MM.1S (cell line): Measurements from ENCODE around the gene UNKL.

Source experiments
- DNase-seq: peaks from one replicate; pipeline ENCODE4 v3.0.0-alpha.2; 2015
- H2AFZ ChIP-seq: fragments of 300-600 bp; sonication (generic); 2 replicates; pipeline ENCODE4 v1.6.0; 2016; ENCODE audit warnings: antibody characterized with exemption, low read length
- H3F3A ChIP-seq: fragments of 300-600 bp; sonication (generic); 2 replicates; pipeline ENCODE4 v1.6.1; 2016; ENCODE audit warnings: mild to moderate bottlenecking, antibody characterized with exemption, low read length, moderate library complexity, mixed read lengths; ENCODE audit not compliant: insufficient read depth
- H3K27ac ChIP-seq: fragments of 300-600 bp; sonication (generic); 2 replicates; pipeline ENCODE4 v1.5.1; 2016; ENCODE audit warnings: mild to moderate bottlenecking, low read length
- H3K27me3 ChIP-seq: fragments of 300-600 bp; sonication (generic); replicated peaks from 2 replicates; pipeline ENCODE4 v1.6.0; 2016; ENCODE audit warnings: low read length; ENCODE audit not compliant: insufficient read depth
- H3K36me3 ChIP-seq: fragments of 300-600 bp; sonication (generic); replicated peaks from 2 replicates; pipeline ENCODE4 v1.6.1; 2016; ENCODE audit warnings: mild to moderate bottlenecking, low read length, mixed read lengths; ENCODE audit not compliant: insufficient read depth
- H3K4me1 ChIP-seq: fragments of 300-600 bp; sonication (generic); 2 replicates; pipeline ENCODE4 v1.6.1; 2016; ENCODE audit warnings: low read length, mixed read lengths
- H3K4me2 ChIP-seq: fragments of 300-600 bp; sonication (generic); 2 replicates; pipeline ENCODE4 v1.6.0; 2016; ENCODE audit warnings: low read depth, low read length
- H3K4me3 ChIP-seq: fragments of 300-600 bp; sonication (generic); 2 replicates; pipeline ENCODE4 v1.5.1; 2016; ENCODE audit warnings: low read length, mixed read lengths
- H3K79me2 ChIP-seq: fragments of 300-600 bp; sonication (generic); 2 replicates; pipeline ENCODE4 v1.6.1; 2016; ENCODE audit warnings: mixed run types, low read length, mixed read lengths
- H3K9ac ChIP-seq: fragments of 300-600 bp; sonication (generic); 2 replicates; pipeline ENCODE4 v1.6.1; 2016; ENCODE audit warnings: low read length, mixed read lengths
- H3K9me2 ChIP-seq: fragments of 300-600 bp; sonication (generic); replicated peaks from 2 replicates; pipeline ENCODE4 v1.6.1; 2016; ENCODE audit warnings: mild to moderate bottlenecking, low read length, mixed read lengths; ENCODE audit not compliant: insufficient read depth
- H3K9me3 ChIP-seq: fragments of 300-600 bp; sonication (generic); replicated peaks from 2 replicates; pipeline ENCODE4 v1.6.1; 2016; ENCODE audit warnings: mild to moderate bottlenecking, low read length, mixed read lengths; ENCODE audit not compliant: insufficient read depth
- H4K20me1 ChIP-seq: fragments of 300-600 bp; sonication (generic); 2 replicates; pipeline ENCODE4 v1.6.1; 2016; ENCODE audit warnings: mild to moderate bottlenecking, low read length, moderate library complexity, mixed read lengths; ENCODE audit not compliant: insufficient read depth
- CTCF ChIP-seq: fragments of 300-600 bp; sonication (generic); IDR thresholded peaks from 2 replicates; pipeline ENCODE4 v1.5.1; 2016; ENCODE audit warnings: antibody characterized with exemption, low read length, mixed read lengths
- EZH2 ChIP-seq: fragments of 300-600 bp; sonication (generic); optimal IDR thresholded peaks from 2 replicates; pipeline ENCODE3; 2017; ENCODE audit warnings: low read depth, mild to moderate bottlenecking, antibody characterized with exemption, low read length, mixed read lengths
- EZH2phosphoT487 ChIP-seq: fragments of 300-600 bp; sonication (generic); IDR thresholded peaks from 2 replicates; pipeline ENCODE4 v1.6.1; 2018; ENCODE audit warnings: antibody characterized with exemption, low read length

The UNKL gene

GRCh38 chr16:1427473-1428461 lies 13.3 kb upstream of the UNKL start:
- Histone ChIP-seq H3K27me3 (peaks cover 57% of the 10 kb centered on the region), H2AFZ (no peak overlapping the region), H3K9me2 (no peaks in the 10 kb centered on the region), H3K4me3 (no peak overlapping the region), H3F3A (no peaks in the 10 kb centered on the region), H3K9me3 (no peaks in the 10 kb centered on the region), H3K4me2 (no peak overlapping the region), H3K36me3 (no peaks in the 10 kb centered on the region), H4K20me1 (no peaks in the 10 kb centered on the region), H3K79me2 (no peaks in the 10 kb centered on the region), H3K4me1 (no peaks in the 10 kb centered on the region), H3K9ac (no peak overlapping the region), H3K27ac (no peak overlapping the region)
- DNase-seq: no peak
- no peak for TF ChIP-seq EZH2phosphoT487
- no peak for TF ChIP-seq CTCF
- no peak for TF ChIP-seq EZH2

- no peak for TF ChIP-seq EZH2phosphoT487
- no peak for TF ChIP-seq EZH2
- TF ChIP-seq CTCF: no peak
- Histone ChIP-seq H4K20me1 (no peaks in the 10 kb centered on the region), H3K79me2 (no peaks in the 10 kb centered on the region), H3K27ac (no peak overlapping the region), H3K9me3 (no peaks in the 10 kb centered on the region), H3K36me3 (no peaks in the 10 kb centered on the region), H3K9me2 (no peaks in the 10 kb centered on the region), H3F3A (no peaks in the 10 kb centered on the region), H3K27me3 (peaks cover 48% of the 10 kb centered on the region), H3K4me2 (no peak overlapping the region), H2AFZ (no peak overlapping the region), H3K4me1 (no peaks in the 10 kb centered on the region), H3K4me3 (no peak overlapping the region), H3K9ac (no peak overlapping the region)
- no peak for DNase-seq
Observed at GRCh38 chr16:1426734-1427471, 12.4 kb upstream of the UNKL start.

- no peak overlapping the region for H3K4me2 ChIP-seq
- no peak overlapping the region for H2AFZ ChIP-seq
- H3K9me2 ChIP-seq: no peaks in the 10 kb centered on the region
- H3K79me2 ChIP-seq: no peaks in the 10 kb centered on the region
- H3K27me3 ChIP-seq: peaks cover 37% of the 10 kb centered on the region
- no peak overlapping the region for H3K27ac ChIP-seq
- no peak for DNase-seq
- TF ChIP-seq EZH2 (no peak), CTCF (no peak), EZH2phosphoT487 (no peak)
- peaks cover 6% of the 10 kb centered on the region; the same call in 1 of the 2 replicates for H3F3A ChIP-seq
- H3K9ac ChIP-seq: no peak overlapping the region
- no peak overlapping the region for H3K4me3 ChIP-seq
- H4K20me1 ChIP-seq: no peaks in the 10 kb centered on the region
- H3K4me1 ChIP-seq: no peaks in the 10 kb centered on the region
- H3K9me3 ChIP-seq: no peaks in the 10 kb centered on the region
- H3K36me3 ChIP-seq: no peaks in the 10 kb centered on the region
Observed at GRCh38 chr16:1425616-1426370, 11.3 kb upstream of the UNKL start.
